PC-9 (cell line): ENCODE data around the gene GRXCR2. TPM values are rescaled to one million over a fixed set of nuclear protein-coding genes. Genes with fewer than 3 reads are reported as not detected.

Experiments
- BruUV-seq: library from RNA; stranded (reverse); fragments of 400-500 nt; replicated peaks from 2 replicates; lab custom pipeline; 2021; lab: Mats Ljungman, UMichigan
- CTCF ChIA-PET: fragments of 300-600 bp; sonication (Branson Sonifier 250); formaldehyde crosslinking; loops from one replicate; lab custom pipeline; 2022; ENCODE audit warnings: antibody characterized with exemption; lab: Charles Lee
- POLR2A ChIA-PET: fragments of 300-600 bp; sonication (Branson Sonifier 250); formaldehyde crosslinking; loops from one replicate; lab custom pipeline; 2022; ENCODE audit warnings: antibody characterized with exemption; ENCODE audit not compliant: unreplicated experiment; lab: Charles Lee
- DNase-seq, 2 experiments: peaks; one replicate each; pipeline versions ENCODE4 v3.0.0 to v3.0.0-alpha.2; 2015 to 2022; ENCODE audit warnings: mixed read lengths in 1 of 2
- H2AFZ ChIP-seq: fragments of 200-600 bp; sonication (generic); 2 replicates; pipeline ENCODE4 v1.8.1; 2017; ENCODE audit warnings: antibody characterized with exemption
- H3F3A ChIP-seq: fragments of 200-600 bp; sonication (generic); 2 replicates; pipeline ENCODE4 v1.8.1; 2017; ENCODE audit warnings: antibody characterized with exemption, mild to moderate bottlenecking, low read depth; ENCODE audit not compliant: insufficient read depth
- H3K27ac ChIP-seq: fragments of 200-600 bp; sonication (generic); 2 replicates; pipeline ENCODE4 v1.6.1; 2016; ENCODE audit warnings: mixed run types
- H3K27me3 ChIP-seq: fragments of 200-600 bp; sonication (generic); 2 replicates; pipeline ENCODE4 v1.6.1; 2016; ENCODE audit warnings: low read depth, mixed run types; ENCODE audit not compliant: insufficient read depth
- H3K36me3 ChIP-seq: fragments of 200-600 bp; sonication (generic); 2 replicates; pipeline ENCODE4 v1.6.1; 2016; ENCODE audit warnings: low read depth, mixed run types
- H3K4me1 ChIP-seq: fragments of 200-600 bp; sonication (generic); replicated peaks from 2 replicates; pipeline ENCODE4 v1.6.1; 2016; ENCODE audit warnings: mixed run types; ENCODE audit not compliant: insufficient read depth
- H3K4me2 ChIP-seq: fragments of 200-600 bp; sonication (generic); 2 replicates; pipeline ENCODE4 v1.6.1; 2017; ENCODE audit warnings: mixed run types
- H3K4me3 ChIP-seq: fragments of 200-600 bp; sonication (generic); 2 replicates; pipeline ENCODE4 v1.6.1; 2016; ENCODE audit warnings: mixed run types
- H3K79me2 ChIP-seq: fragments of 200-600 bp; sonication (generic); 2 replicates; pipeline ENCODE4 v1.6.1; 2017; ENCODE audit warnings: low read depth, mixed run types
- H3K9me2 ChIP-seq: fragments of 200-600 bp; sonication (generic); 2 replicates; pipeline ENCODE4 v1.8.1; 2017; ENCODE audit warnings: mild to moderate bottlenecking; ENCODE audit not compliant: insufficient read depth
- H3K9me3 ChIP-seq: fragments of 200-600 bp; sonication (generic); 2 replicates; pipeline ENCODE4 v1.8.1; 2016; ENCODE audit warnings: low read depth; ENCODE audit not compliant: insufficient read depth
- H4K20me1 ChIP-seq: fragments of 200-600 bp; sonication (generic); 2 replicates; pipeline ENCODE4 v1.8.1; 2017; ENCODE audit not compliant: insufficient read depth
- EZH2 ChIP-seq: fragments of 200-600 bp; sonication (generic); IDR thresholded peaks from 2 replicates; pipeline ENCODE4 v1.8.0; 2017; ENCODE audit warnings: antibody characterized with exemption, low read depth
- intact Hi-C: fragments of 100-400 bp; cut with micrococcal nuclease; formaldehyde crosslinking; loops from one replicate; pipeline ENCODE4 v1.10.0; 2022; ENCODE audit not compliant: unreplicated experiment
- total RNA-seq: library from RNA; stranded (reverse); gene quantifications from 2 replicates; pipeline ENCODE4 v1.2.3, GENCODE V29; 2021
- TF ChIP-seq, protein P1 (sequence below): fragments of 200-600 bp; sonication (generic); conservative IDR thresholded peaks from 2 replicates; pipeline ENCODE4 v1.6.1; 2017; ENCODE audit warnings: mixed run types, antibody characterized with exemption, mild to moderate bottlenecking, moderate library complexity

GRXCR2 gene
- total RNA-seq, 1 experiment from 2014 or later = not detected

DNA sequence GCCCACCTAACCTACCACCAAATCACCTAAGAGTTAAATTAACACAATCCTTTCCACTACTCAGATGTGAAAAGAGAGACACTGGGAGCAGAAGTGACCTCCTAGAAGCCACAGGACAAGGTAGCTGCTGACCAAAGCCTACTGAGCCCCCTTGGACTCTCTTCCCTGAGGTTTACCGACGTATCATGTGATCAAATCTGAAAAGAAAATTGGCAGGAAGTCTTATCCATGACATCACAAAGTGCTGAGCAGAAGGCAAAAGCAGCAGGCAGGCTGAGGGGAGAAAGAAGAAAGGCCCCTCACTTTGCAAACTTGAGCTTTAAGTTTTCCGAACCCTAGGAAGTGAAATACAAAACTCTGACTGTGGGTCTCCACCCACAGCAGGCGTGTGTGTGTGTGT is 48.8 kb downstream of the GRXCR2 start:
- no peaks in the 10 kb centered on the region for H3K36me3 ChIP-seq
- no peaks in the 10 kb centered on the region for H3K9me3 ChIP-seq
- no peaks in the 10 kb centered on the region for H4K20me1 ChIP-seq
- POLR2A ChIA-PET = no interaction called here
- no peaks in the 10 kb centered on the region for H3F3A ChIP-seq
- CTCF ChIA-PET = interaction anchor here (0.6 kb wide), 1 partner anchor 1157 kb away, joined by 5 read pairs; no protein-coding TSS in a partner anchor
- no peaks in the 10 kb centered on the region for H3K4me1 ChIP-seq
- no peaks in the 10 kb centered on the region for H3K79me2 ChIP-seq
- H3K27ac ChIP-seq = no peak overlapping the region
- intact Hi-C loops = loop anchor here (2.0 to 10.0 kb wide), 2 partner anchors 143 to 1359 kb away; no protein-coding TSS in a partner anchor
- H3K4me2 ChIP-seq = no peak overlapping the region
- no peak overlapping the region for H2AFZ ChIP-seq
- no peaks in the 10 kb centered on the region for H3K9me2 ChIP-seq
- H3K4me3 ChIP-seq = no peak overlapping the region
- no TSS peak for BruUV-seq
- no peak for DNase-seq
- TF ChIP-seq, protein P1, sequence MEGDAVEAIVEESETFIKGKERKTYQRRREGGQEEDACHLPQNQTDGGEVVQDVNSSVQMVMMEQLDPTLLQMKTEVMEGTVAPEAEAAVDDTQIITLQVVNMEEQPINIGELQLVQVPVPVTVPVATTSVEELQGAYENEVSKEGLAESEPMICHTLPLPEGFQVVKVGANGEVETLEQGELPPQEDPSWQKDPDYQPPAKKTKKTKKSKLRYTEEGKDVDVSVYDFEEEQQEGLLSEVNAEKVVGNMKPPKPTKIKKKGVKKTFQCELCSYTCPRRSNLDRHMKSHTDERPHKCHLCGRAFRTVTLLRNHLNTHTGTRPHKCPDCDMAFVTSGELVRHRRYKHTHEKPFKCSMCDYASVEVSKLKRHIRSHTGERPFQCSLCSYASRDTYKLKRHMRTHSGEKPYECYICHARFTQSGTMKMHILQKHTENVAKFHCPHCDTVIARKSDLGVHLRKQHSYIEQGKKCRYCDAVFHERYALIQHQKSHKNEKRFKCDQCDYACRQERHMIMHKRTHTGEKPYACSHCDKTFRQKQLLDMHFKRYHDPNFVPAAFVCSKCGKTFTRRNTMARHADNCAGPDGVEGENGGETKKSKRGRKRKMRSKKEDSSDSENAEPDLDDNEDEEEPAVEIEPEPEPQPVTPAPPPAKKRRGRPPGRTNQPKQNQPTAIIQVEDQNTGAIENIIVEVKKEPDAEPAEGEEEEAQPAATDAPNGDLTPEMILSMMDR = no peak
- no peak for TF ChIP-seq EZH2
- no peaks in the 10 kb centered on the region for H3K27me3 ChIP-seq

DNA sequence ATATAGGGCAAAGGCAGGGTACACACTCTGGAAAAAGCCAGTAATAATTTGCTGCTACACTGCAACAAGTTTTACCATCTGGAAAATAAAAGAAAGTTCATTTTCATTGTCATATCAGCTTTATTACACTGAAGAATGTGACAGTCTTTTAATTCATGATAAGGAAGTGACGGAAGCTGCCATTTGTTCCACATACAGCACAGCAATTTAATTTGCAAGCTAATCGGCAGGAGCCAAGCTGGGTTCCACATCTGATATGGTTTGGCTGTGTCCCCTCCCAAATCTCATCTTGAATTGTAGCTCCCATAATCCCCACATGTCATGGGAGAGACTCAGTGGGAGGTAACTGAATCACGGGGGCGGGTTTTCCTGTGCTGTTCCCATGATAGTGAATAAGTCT is 54.2 kb downstream of the GRXCR2 start:
- Histone ChIP-seq H3K79me2 (no peaks in the 10 kb centered on the region), H3K4me1 (no peaks in the 10 kb centered on the region), H3K4me2 (no peak overlapping the region), H3K27ac (no peak overlapping the region), H3K9me3 (no peaks in the 10 kb centered on the region), H4K20me1 (no peaks in the 10 kb centered on the region), H3K27me3 (no peaks in the 10 kb centered on the region), H2AFZ (no peak overlapping the region), H3K36me3 (no peaks in the 10 kb centered on the region), H3F3A (no peaks in the 10 kb centered on the region), H3K4me3 (no peak overlapping the region), H3K9me2 (no peaks in the 10 kb centered on the region)
- TF ChIP-seq, protein P1 = no peak
- TF ChIP-seq EZH2 = no peak
- BruUV-seq = no TSS peak
- intact Hi-C loops = no loop called here
- CTCF ChIA-PET = no interaction called here
- no peak for DNase-seq
- POLR2A ChIA-PET = no interaction called here

DNA sequence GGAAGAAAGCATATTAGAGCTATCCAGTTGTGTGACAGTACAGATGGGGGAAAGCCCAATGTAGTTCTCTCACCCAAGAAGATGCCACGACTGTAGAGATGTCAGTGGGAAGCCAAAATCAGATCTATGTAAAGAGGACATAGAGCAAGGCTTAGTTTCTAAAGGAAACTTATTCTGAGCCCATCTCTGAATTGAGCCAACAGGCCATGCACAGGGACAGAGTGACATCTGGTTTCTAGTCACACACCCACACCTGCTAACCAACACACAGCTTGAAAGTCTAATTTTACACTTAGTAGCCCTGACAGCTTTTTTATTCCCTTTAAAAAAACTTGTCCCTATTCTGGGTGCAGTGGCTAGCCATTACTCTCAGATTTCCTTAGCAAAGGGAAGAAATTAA is 59.9 kb downstream of the GRXCR2 start:
- H3F3A ChIP-seq = no peaks in the 10 kb centered on the region
- ChIA-PET CTCF (no interaction called here), POLR2A (no interaction called here)
- H3K4me3 ChIP-seq = no peak overlapping the region
- no peak overlapping the region for H3K27ac ChIP-seq
- H3K4me1 ChIP-seq = no peaks in the 10 kb centered on the region
- H4K20me1 ChIP-seq = no peaks in the 10 kb centered on the region
- no peaks in the 10 kb centered on the region for H3K9me3 ChIP-seq
- no peak overlapping the region for H2AFZ ChIP-seq
- no peak for DNase-seq
- no peaks in the 10 kb centered on the region for H3K79me2 ChIP-seq
- H3K36me3 ChIP-seq = no peaks in the 10 kb centered on the region
- H3K4me2 ChIP-seq = no peak overlapping the region
- TF ChIP-seq, protein P1 = no peak
- TF ChIP-seq EZH2 = no peak
- no TSS peak for BruUV-seq
- H3K9me2 ChIP-seq = no peaks in the 10 kb centered on the region
- no peaks in the 10 kb centered on the region for H3K27me3 ChIP-seq
- intact Hi-C loops = loop anchor here (5.0 kb wide), 1 partner anchor 1611 kb away; no protein-coding TSS in a partner anchor
